ENCODE data around the gene LOXL1.
A peak's percentile ranks its signal among the peaks of the same experiment; 100 is the strongest.

The LOXL1 gene

DNA sequence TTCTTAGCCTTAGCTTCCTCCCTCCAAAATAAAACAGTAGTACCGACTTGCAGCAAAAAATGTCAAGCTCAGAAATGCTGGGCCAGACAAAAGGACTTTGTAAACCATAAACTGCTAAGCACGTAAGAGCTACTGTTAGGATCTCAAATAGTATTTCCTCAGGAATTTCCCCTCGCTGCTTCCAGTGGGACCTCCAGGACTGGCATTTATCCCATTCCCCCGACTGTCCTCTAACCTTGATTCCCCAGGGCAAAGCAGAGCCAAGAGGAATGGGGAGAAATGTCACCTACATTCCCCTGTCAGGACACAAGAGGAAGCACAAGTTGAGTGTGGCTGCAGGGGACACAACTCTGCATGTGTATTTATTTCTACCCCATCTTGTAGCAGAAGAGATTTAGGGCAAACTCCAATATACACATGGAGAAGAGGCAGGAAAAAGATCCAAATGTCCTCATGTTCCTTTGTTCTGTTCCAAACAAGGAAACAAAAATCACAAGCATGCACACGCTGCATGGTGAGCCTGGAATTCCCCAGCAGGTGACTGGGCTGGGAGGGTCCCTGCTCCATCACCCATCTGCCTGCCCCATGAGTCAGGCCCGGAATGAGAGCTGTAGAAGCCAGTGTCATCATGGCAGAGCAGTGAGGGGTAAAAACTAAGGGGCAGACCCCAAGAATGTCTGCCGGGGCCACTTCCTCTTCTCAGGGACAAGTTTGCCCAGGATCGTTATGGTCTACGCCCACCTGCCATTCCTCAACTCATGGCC is 61.6 kb downstream of the LOXL1 start:
- TF ChIP-seq CTCF (IDR thresholded peaks at IDR 0.05; ENCODE audit: unreplicated experiment in 3 of 3): no peak
- Mint-ChIP-seq H3K27me3 (ENCODE audit: low read depth) (no peaks in the 10 kb centered on the region), H3K27ac (peak overlapping the region in 2 of 3 experiments; percentile 82 to 99), H3K9me3 (no peaks in the 10 kb centered on the region), H3K4me3 (no peak overlapping the region), H3K4me1 (peaks cover 55% of the 10 kb centered on the region), H3K36me3 (ENCODE audit: low read depth) (no peaks in the 10 kb centered on the region)

- no peak overlapping the region for H3K27ac Mint-ChIP-seq
- no peaks in the 10 kb centered on the region for H3K9me3 Mint-ChIP-seq
- peaks cover 50% of the 10 kb centered on the region for H3K4me1 Mint-ChIP-seq
- no peak for TF ChIP-seq CTCF (IDR thresholded peaks at IDR 0.05; ENCODE audit: unreplicated experiment in 3 of 3)
- no peaks in the 10 kb centered on the region for H3K27me3 Mint-ChIP-seq (ENCODE audit: low read depth)
- no peak overlapping the region for H3K4me3 Mint-ChIP-seq
- H3K36me3 Mint-ChIP-seq (ENCODE audit: low read depth): no peaks in the 10 kb centered on the region
These were observed 62.2 kb downstream of the LOXL1 start for GRCh38 chr15:73988445-73988969.

- peak overlapping the region; percentile 25 to 67 (median 56) for H3K4me3 Mint-ChIP-seq
- H3K9me3 Mint-ChIP-seq: no peaks in the 10 kb centered on the region
- H3K27ac Mint-ChIP-seq: no peak overlapping the region
- H3K27me3 Mint-ChIP-seq (ENCODE audit: low read depth): no peaks in the 10 kb centered on the region
- H3K4me1 Mint-ChIP-seq: peaks cover 51% of the 10 kb centered on the region
- no peak for TF ChIP-seq CTCF (IDR thresholded peaks at IDR 0.05; ENCODE audit: unreplicated experiment in 3 of 3)
- no peaks in the 10 kb centered on the region for H3K36me3 Mint-ChIP-seq (ENCODE audit: low read depth)
These were observed 62.9 kb downstream of the LOXL1 start for GRCh38 chr15:73989001-73989798.

DNA sequence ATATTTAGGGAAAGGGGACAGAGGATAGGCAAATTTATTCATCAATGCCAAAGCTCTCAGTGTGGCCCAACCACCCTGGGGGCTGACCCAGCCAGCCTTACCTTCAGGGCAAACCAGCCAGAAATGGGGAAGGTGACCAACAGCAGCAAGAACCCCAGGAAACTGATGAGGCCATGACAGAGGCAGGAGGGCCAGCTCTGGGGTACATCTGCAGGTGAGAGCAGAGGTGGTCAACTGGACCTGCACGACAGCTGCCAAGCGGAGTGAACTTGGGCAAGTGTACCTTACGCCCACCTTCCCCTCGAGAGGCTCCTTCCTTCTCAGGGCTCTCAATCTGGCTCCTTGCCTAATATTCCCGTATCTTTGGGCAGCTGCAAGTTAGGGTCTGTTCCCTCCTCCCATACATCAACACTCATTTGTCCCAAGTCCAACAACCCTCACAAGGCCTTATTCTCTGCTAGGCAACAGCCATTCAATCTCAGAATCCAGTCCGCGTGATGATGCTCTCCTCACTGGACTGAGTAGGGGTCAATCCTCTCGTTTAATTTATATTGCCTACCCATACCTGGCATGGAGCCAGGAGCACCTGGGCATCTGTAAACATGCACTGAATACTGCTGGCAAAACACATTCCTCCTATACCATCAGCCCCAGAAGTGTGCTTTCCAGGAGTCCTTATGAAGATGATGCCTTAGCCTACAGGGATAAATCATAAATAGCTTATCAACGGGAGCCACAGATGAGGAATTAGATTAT is 64.2 kb downstream of the LOXL1 start:
- no peaks in the 10 kb centered on the region for H3K27me3 Mint-ChIP-seq (ENCODE audit: low read depth)
- no peak for TF ChIP-seq CTCF (IDR thresholded peaks at IDR 0.05; ENCODE audit: unreplicated experiment in 3 of 3)
- H3K4me3 Mint-ChIP-seq: peak overlapping the region; percentile 86 to 90 (median 88)
- no peak overlapping the region for H3K27ac Mint-ChIP-seq
- H3K9me3 Mint-ChIP-seq: no peaks in the 10 kb centered on the region
- no peaks in the 10 kb centered on the region for H3K36me3 Mint-ChIP-seq (ENCODE audit: low read depth)
- H3K4me1 Mint-ChIP-seq: peaks cover 48% of the 10 kb centered on the region

DNA sequence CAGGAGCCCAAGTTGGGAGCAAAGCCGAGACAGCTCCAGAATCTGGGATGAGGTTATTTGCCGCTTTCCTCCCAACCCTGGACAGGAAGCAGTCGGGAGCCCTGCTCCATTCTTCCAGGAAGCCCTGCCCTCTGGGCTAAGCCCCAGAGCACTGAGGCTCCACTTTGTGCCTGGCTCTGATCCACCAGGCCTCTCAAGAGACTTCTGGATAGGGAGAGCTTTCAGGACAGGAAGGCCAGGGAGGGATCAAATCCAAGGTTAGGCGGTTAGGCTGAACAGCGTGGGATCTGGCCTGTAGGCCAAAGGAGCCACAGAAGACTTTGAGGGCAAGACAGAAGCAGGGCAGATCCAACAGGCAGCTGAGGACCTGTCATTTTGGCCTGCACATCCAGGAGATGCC is 65.0 kb downstream of the LOXL1 start:
- H3K9me3 Mint-ChIP-seq: no peaks in the 10 kb centered on the region
- H3K4me1 Mint-ChIP-seq: peaks cover 44% of the 10 kb centered on the region
- no peaks in the 10 kb centered on the region for H3K27me3 Mint-ChIP-seq (ENCODE audit: low read depth)
- TF ChIP-seq CTCF (IDR thresholded peaks at IDR 0.05; ENCODE audit: unreplicated experiment in 3 of 3): no peak
- H3K4me3 Mint-ChIP-seq: peak overlapping the region; percentile 86 to 90 (median 88)
- H3K27ac Mint-ChIP-seq: peak overlapping the region in 1 of 3 experiments; percentile 45
- no peaks in the 10 kb centered on the region for H3K36me3 Mint-ChIP-seq (ENCODE audit: low read depth)
